Measurements from ENCODE around the gene LONP2. TPM values are rescaled to one million over a fixed set of nuclear protein-coding genes. Genes with fewer than 3 reads are reported as not detected.
"Not testable (repeated sequence)": the region's sequence is repeated elsewhere in the genome, so short reads cannot be mapped to it uniquely, and the experiment has no call there.

Gene LONP2
- total RNA-seq, 1 experiment from 2014 or later, result 30.7 TPM

DNA sequence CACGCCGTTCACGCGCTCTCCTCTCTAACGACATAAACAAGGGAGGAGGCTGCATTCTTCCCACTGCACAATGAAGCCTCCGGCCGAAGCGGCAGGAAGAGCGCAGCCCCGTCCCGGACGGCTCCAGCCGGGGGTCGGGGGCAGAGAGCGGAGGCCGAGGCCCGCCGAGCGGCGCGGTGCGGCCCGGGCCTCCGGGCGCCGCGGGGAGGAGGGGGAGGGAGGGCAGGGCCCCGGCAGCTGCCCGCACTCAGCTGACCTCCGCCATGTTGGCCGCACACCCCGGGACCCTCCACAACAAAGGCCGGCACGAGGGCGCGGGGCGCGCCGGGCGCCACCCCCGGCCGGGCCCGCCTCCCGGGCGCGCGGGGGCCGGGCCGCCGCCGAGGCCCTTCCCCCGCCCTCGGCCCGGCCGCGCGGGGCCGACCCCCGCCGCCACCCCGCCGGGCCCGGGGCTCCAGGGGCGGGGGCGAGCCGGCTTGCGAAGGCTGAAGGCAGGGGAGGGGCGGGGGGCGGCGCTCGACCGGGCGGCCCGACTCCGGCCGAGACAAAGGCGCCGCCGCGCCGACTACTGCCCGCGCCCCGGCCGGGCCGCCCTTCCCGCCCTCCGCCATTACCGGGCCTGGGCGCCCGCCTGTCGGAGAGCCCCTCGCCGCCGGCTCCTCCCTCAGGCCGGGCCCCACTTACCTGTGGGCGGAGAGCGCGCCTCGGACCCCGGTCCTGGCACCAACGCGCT, 140.6 kb downstream of the LONP2 start:
- H3K36me3 ChIP-seq, result no peaks in the 10 kb centered on the region
- no peaks in the 10 kb centered on the region for H3K27me3 ChIP-seq
- peak; percentile 57 for DNase-seq
- H3K4me3 ChIP-seq, result peak overlapping the region; percentile 68
- no peaks in the 10 kb centered on the region for H3K9me3 ChIP-seq

DNA sequence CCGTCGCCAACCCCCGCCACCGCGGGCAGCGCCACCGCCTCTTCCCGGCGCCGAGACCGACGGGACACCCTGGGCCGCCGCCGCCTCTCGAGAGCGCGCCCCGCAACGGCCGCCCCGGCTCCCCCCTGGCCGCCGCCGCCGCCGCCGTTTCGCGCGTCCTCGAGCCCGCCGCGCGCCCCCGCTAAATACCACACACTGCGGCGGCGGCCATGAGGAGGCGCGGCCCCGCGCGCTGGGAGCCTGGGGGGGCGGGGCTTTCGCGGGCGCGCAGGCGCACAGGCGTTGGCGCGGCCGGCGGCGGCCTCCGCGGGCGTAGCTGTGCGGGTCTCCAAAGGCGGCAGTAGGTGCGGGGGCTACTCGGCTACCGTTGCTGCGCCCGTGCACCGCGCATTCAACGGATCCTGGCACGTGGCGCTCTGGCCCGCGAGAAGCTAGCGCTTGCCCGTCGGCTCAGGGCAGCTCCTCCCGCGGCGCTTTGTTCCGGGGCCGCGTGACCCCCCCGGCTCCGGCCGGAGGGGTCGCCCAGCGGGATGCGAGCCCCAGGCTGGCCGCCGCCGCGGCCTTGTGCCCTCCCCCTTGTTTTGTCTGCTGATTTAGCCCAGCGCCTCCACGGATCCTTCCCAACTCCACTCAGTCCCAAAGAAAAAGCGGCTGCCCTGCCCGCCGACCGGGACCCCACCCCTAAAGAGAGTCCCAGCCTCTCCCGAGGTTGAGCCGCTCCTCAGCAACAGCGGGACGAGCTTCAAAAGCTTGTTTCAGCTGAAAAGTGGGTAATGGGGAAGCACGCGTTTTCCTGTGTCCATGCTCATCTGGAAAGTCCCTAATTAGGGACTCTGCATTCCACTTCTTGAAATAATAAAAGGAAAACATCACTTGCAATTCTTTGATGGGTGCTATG, 141.4 kb downstream of the LONP2 start, which contains the start of gene SIAH1:
SIAH1 (minus strand) TSS at position 161 of the 898 bp plus-strand sequence. CDS start 22,985 bp downstream, outside the sequence.
- no peaks in the 10 kb centered on the region for H3K27me3 ChIP-seq
- DNase-seq, result peak; percentile 76
- H3K36me3 ChIP-seq, result no peaks in the 10 kb centered on the region
- no peaks in the 10 kb centered on the region for H3K9me3 ChIP-seq
- peak within 1 kb of the TSS; percentile 68 for H3K4me3 ChIP-seq

DNA sequence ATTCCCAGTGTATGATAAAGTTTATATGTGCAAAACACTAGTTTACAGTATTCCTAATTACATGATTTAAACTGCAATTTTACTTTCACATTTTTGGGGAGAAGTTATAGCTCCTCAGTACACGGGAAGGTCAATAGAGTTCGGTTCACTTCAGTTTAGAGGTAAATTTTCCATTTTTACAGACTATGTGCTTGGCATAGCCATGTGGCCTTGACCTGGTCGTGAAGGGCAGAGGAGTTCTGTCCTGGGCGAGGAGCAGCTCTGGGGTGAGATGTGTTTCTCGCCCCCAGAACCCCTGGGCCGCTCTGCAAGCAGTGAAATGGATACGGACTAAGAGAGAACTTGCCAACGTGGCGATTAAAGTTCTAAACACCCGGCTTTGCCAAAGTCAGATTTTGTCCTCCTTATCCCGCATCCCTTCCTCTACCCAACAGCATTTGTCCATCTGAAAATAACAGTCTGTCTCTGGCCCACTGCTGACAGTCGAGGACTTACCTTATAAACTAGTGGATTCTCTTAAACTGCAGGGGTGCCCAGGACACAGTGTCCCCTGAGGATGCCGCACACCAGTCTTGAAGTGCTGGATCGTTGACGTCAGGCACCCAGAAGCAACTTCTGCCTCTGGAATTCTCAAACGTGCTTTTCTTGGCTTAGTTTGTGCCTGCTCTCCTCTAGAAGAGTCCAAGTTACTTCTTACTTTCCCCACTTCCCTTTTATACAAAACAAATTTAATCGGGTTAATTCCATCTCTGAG, 142.6 kb downstream of the LONP2 start:
- Histone ChIP-seq H3K27me3 (no peaks in the 10 kb centered on the region), H3K4me3 (no peak overlapping the region), H3K9me3 (no peaks in the 10 kb centered on the region), H3K36me3 (no peaks in the 10 kb centered on the region)
- DNase-seq, result no peak

DNA sequence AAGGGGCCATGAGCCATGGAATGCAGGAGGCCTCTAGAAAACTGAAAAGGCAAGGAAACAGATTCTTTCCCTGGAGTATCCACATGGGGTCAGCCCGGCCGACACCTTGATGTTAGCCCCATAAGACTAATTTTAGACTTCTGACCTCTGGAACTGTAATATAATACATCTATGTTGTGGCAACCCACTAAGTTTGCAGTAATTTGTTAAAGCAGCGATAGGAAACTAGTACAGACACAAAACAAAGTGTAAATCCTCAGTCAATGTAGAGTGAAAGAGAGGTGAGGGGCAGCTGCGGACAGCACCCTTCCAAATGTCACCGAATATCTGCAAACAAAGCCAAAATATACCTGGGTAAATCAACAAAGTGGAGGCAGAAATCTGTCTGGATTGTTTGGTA, 148.3 kb downstream of the LONP2 start:
- no peaks in the 10 kb centered on the region for H3K9me3 ChIP-seq
- no peaks in the 10 kb centered on the region for H3K36me3 ChIP-seq
- no peak overlapping the region for H3K4me3 ChIP-seq
- no peak for DNase-seq
- H3K27me3 ChIP-seq, result no peaks in the 10 kb centered on the region

DNA sequence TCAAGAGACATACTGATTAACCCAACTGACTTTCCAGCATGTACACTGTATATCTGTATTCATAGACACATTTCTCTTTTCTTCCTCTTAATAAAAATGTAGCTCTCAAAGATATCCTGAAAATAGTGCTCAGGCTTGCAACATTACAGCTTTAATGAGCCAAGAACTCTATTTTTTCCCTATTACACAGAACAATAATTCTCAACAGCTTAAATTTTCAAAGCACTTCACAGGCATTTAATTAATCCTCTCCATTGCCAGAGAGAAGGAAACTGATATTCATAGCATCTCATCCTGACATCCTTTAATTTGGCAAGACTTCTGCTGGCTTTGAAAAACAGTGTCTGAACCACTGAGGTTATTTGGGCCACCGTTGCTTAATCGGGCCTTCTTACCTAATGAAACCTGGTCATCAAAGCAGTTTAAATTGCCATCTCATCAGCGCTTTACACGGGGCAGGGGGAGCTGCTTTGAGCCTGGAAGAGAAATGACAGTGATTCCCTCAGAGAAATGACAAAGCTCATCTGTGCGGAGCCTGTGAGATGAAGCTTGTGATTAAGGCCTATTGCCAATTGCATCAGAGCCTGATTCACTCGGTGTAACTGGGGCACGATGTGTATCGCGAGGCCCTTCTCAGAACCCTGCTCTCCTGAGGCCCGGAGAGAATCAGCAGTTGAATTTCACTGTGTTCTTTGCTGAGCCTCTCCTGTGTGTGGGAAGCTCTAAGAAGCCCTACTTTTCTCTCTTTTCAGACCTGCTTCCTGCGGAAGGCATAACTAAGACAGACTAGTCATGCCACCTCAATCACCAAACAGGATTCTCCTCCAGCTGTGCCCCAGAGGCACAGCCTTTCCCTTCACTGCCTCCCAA, 149.6 kb downstream of the LONP2 start:
- Histone ChIP-seq H3K36me3 (no peaks in the 10 kb centered on the region), H3K27me3 (no peaks in the 10 kb centered on the region), H3K9me3 (no peaks in the 10 kb centered on the region), H3K4me3 (no peak overlapping the region)
- no peak for DNase-seq

DNA sequence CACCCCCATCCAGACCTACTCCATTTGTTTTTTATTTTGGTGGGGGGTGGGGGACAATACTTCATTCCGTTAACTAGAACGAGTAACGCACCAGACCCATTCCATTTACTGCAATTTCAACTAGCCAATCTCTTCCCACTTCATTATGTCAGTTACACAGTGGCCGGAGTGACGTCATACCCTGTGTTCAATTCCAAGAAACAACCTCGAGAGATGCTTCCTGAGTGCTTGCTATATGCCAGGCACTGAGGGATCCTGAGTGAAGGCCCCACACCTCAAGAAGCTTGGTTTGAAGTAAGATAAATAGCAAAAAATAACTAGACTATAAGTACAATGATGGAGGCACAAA, 150.2 kb downstream of the LONP2 start:
- Histone ChIP-seq H3K4me3 (no peak overlapping the region), H3K27me3 (no peaks in the 10 kb centered on the region), H3K36me3 (no peaks in the 10 kb centered on the region), H3K9me3 (no peaks in the 10 kb centered on the region)
- no peak for DNase-seq

DNA sequence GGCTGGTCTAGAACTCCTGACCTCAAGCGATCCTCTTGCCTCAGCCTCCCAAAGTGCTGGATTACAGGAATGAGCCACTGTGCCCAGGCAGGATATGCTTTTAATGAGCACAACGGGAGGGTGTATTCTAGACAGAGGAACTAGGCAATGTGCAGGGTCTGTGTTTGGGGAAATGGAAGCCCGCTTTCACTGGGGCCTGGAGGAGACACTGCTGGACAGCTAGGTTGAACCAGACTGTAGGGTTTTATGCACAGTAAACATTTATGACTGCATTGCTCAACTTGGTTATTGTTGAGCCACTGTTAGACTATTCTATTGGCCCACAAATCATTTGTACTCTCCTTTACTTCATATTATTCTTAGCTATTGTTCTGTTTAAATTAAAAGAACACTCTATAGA, 151.3 kb downstream of the LONP2 start:
- DNase-seq, result no peak
- Histone ChIP-seq H3K27me3 (no peaks in the 10 kb centered on the region), H3K9me3 (no peaks in the 10 kb centered on the region), H3K36me3 (no peaks in the 10 kb centered on the region), H3K4me3 (no peak overlapping the region)

DNA sequence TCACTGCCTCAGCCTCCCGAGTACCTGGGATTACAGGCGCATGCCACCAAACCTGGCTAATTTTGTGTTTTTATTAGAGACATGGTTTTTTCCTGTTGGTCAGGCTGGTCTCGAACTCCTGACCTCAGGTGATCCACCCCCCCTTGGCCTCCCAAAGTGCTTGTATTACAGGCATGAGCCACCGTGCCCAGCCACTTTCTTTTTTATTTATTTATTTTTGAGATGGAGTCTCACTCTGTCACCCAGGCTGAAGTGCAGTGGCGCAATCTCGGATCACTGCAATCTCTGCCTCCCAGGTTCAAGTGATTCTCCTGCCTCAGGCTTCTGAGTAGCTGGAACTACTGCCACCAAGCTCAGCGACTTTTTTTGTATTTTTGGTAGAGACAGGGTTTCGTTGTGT, 158.4 kb downstream of the LONP2 start:
- H3K9me3 ChIP-seq, DNase-seq, H3K36me3 ChIP-seq, H3K27me3 ChIP-seq, H3K4me3 ChIP-seq: not testable (repeated sequence)

DNA sequence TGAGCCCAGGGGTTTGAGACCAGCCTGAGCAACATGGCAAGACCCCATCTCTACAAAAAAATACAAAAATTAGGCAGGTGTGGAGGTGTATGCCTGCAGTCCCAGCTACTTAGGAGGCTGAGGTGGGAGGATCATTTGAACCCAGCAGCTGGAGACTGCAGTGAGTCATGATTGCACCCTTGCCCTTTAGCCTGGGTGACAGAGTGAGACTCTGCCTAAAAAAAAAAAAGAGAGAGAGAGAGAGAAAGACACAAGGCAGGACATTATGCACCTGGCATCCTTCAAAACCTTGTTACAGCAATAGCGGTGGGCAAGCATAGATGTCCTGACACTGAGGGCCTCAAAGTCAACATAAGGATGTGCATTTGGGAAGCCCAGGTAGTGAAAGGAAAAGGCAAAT, 161.1 kb downstream of the LONP2 start:
- H3K4me3 ChIP-seq, result no peak overlapping the region

DNA sequence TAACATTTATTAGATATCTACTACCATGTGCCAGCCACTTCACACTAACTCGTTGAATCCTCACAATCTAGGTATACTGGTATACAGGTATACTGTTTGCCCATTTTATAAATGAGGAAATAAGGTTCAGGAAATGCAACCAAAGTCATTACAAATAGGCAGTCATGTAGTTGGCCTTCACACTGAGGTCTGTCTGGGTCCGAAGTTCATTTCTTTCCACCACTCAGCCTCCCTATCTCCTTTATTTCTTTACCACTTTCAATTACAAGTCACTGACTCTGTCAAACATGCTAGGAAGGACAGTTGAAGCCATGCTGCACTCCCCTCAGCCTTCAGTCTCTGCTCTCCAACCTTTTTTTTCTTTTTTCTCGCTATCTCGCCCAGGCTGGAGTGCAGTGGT, 161.8 kb downstream of the LONP2 start:
- no peak for DNase-seq
- Histone ChIP-seq H3K4me3 (no peak overlapping the region), H3K27me3 (no peaks in the 10 kb centered on the region), H3K9me3 (no peaks in the 10 kb centered on the region), H3K36me3 (no peaks in the 10 kb centered on the region)

More for the DNA sequence above, 161.1 kb downstream of the LONP2 start:
- Histone ChIP-seq H3K36me3 (no peaks in the 10 kb centered on the region), H3K27me3 (no peaks in the 10 kb centered on the region), H3K9me3 (no peaks in the 10 kb centered on the region)
- no peak for DNase-seq

Other genes starting within 250 kb of the LONP2 start
- not detected in 2 replicates for gene ABCC12, start 88.3 kb upstream of the LONP2 start, total RNA-seq (2014; rRNA removed; shearing (Covaris generic); ENCODE audit: low replicate concordance)
- not detected in 2 replicates for gene ABCC11, start 3.2 kb downstream of the LONP2 start, total RNA-seq (2014; rRNA removed; shearing (Covaris generic); ENCODE audit: low replicate concordance)
- gene SIAH1, start 141.1 kb downstream of the LONP2 start, total RNA-seq (2014; rRNA removed; shearing (Covaris generic); ENCODE audit: low replicate concordance), result 7.7 and 8.6 TPM in 2 replicates

Data from MG63 (cell line).